Activated CD4-positive, CD25-positive, alpha-beta regulatory T cell treated with anti-CD3 and anti-CD28 coated beads, Interleukin-2, amount 50 U/mL, for 72 hours (primary cell): ENCODE results near the gene NRN1.
"Not testable (repeated sequence)": the region's sequence is repeated elsewhere in the genome, so short reads cannot be mapped to it uniquely, and the experiment has no call there.

Experiments used
- DNase-seq: peaks from one replicate; pipeline ENCODE4 v3.0.0; 2021

NRN1 gene

GRCh38 chr6:5981126-5982026, 25.3 kb downstream of the NRN1 start:
- DNase-seq: no peak

GRCh38 chr6:5979650-5980420, 26.9 kb downstream of the NRN1 start:
- no peak for DNase-seq

GRCh38 chr6:5976811-5977210, 29.9 kb downstream of the NRN1 start:
- DNase-seq: no peak

GRCh38 chr6:5968817-5969734, 37.6 kb downstream of the NRN1 start:
- DNase-seq: no peak

GRCh38 chr6:5968036-5968435, 38.7 kb downstream of the NRN1 start:
- DNase-seq: not testable (repeated sequence)

- no peak for DNase-seq
These were observed 39.1 kb downstream of the NRN1 start for GRCh38 chr6:5967594-5967993.

- DNase-seq: no peak
These were observed 43.9 kb downstream of the NRN1 start for GRCh38 chr6:5962794-5963193.

GRCh38 chr6:5961836-5962235, 44.9 kb downstream of the NRN1 start:
- DNase-seq: no peak

GRCh38 chr6:5960456-5960855, 46.3 kb downstream of the NRN1 start:
- DNase-seq: no peak

GRCh38 chr6:5958921-5959320, 47.8 kb downstream of the NRN1 start:
- DNase-seq: no peak

GRCh38 chr6:5956939-5957338, 49.8 kb downstream of the NRN1 start:
- no peak for DNase-seq

- DNase-seq: no peak
These were observed 56.4 kb downstream of the NRN1 start for GRCh38 chr6:5950361-5950785.
